Activated T-helper 2 cell treated with anti-CD3 and anti-CD28 coated beads, Interferon-gamma antibody, Interleukin-2, Interleukin-4, amounts not matched to agents 10 μg/mL and 5 μg/mL and 100 μg/mL, durations not matched to agents 14 hours and 24 hours and 36 hours (primary cell): ENCODE measurements around the gene USP13. TPM values are rescaled to one million over a fixed set of nuclear protein-coding genes. Genes with fewer than 3 reads are reported as not detected.
"Not testable (repeated sequence)": the region's sequence is repeated elsewhere in the genome, so short reads cannot be mapped to it uniquely, and the experiment has no call there.

Source experiments
- DNase-seq: peaks from one replicate; pipeline ENCODE4 v3.0.0; 2021; ENCODE audit warnings: low spot score
- H3K27ac Mint-ChIP-seq: one replicate; pipeline ENCODE4 v1.8.0; 2021; ENCODE audit warnings: mixed read lengths
- H3K27me3 Mint-ChIP-seq: one replicate; pipeline ENCODE4 v1.8.0; 2021; ENCODE audit warnings: low read depth, mixed read lengths
- H3K36me3 Mint-ChIP-seq: one replicate; pipeline ENCODE4 v1.8.0; 2021; ENCODE audit warnings: low read depth, mixed read lengths
- H3K4me1 Mint-ChIP-seq: one replicate; pipeline ENCODE4 v1.8.0; 2021; ENCODE audit warnings: low read depth, mixed read lengths
- H3K4me3 Mint-ChIP-seq: one replicate; pipeline ENCODE4 v1.8.0; 2021; ENCODE audit warnings: low read depth, mild to moderate bottlenecking, moderate library complexity, mixed read lengths
- H3K9me3 Mint-ChIP-seq: one replicate; pipeline ENCODE4 v1.8.0; 2021; ENCODE audit warnings: mixed read lengths
- intact Hi-C: fragments of 100-400 bp; cut with micrococcal nuclease; formaldehyde crosslinking; loops from one replicate; pipeline ENCODE4 v1.15.1; 2023
- total RNA-seq: library from RNA; stranded (reverse); gene quantifications from 2 replicates; pipeline ENCODE4 v1.2.3, GENCODE V29; 2022

USP13 gene
- total RNA-seq, 1 donor from 2014 or later, result 17.0 TPM

DNA sequence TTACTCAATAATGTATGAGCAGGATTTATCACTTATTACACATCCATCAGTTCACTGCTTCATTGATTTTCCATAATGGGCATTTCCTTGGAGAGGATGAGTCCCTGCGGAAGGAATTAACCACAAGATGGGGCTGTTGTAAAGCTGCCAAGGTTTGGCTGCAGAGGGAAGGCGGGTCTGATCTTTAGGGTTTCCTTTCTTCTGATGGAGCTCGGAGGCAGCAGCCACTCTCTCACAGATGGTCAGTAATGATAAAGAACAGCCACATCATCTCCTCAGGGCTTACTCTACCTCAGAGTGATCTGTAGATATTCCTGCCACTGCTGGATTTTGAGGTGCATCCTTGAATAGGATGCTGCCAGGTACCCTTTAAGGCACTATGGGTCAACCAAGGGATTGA, 115.2 kb downstream of the USP13 start:
- Mint-ChIP-seq H3K4me1 (peaks cover 2% of the 10 kb centered on the region), H3K9me3 (no peaks in the 10 kb centered on the region), H3K27me3 (no peaks in the 10 kb centered on the region), H3K4me3 (no peak overlapping the region), H3K36me3 (peaks cover 26% of the 10 kb centered on the region), H3K27ac (no peak overlapping the region)
- intact Hi-C loops, result no loop called here
- no peak for DNase-seq

DNA sequence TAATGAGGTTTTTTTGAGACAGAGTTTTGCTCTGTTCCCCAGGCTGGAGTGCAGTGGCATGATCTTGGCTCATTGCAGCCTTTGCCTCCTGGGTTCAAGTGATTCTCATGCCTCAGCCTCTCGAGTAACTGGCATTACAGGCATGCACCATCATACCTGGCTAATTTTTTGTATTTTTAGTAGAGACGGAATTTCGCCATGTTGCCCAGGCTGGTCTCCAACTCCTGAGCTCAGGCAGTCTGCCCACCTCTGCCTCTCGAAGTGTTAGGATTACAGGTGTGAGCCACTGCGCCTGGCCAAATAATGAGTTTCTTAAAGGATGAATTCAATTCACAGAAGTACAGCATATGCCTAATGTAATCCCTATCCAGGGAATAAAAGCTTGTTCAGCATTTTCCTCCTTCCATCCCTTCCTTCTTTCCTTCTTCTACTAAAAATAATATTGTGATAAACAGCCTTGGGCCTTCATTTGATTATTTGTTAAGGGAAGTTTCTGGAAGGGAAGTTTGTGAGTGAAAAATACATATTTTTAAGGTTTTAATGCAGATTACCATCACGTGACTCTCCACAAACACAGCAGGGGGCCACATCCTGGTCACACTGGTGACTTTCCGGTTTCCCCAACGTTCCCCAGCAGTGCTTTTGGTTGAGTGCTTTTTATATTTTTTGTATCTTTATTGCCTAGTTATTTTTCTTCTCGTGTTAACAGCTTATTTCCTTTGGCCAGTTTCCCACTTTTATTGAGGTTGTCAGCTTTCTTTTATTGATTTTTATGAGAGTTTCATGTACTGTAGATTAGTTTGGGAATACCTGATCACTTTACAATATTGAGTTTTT, 116.8 kb downstream of the USP13 start:
- Mint-ChIP-seq H3K4me3 (no peak overlapping the region), H3K4me1 (peaks cover 2% of the 10 kb centered on the region), H3K27ac (no peak overlapping the region), H3K27me3 (no peaks in the 10 kb centered on the region), H3K36me3 (peaks cover 32% of the 10 kb centered on the region), H3K9me3 (no peaks in the 10 kb centered on the region)
- intact Hi-C loops, result no loop called here
- DNase-seq, result no peak

DNA sequence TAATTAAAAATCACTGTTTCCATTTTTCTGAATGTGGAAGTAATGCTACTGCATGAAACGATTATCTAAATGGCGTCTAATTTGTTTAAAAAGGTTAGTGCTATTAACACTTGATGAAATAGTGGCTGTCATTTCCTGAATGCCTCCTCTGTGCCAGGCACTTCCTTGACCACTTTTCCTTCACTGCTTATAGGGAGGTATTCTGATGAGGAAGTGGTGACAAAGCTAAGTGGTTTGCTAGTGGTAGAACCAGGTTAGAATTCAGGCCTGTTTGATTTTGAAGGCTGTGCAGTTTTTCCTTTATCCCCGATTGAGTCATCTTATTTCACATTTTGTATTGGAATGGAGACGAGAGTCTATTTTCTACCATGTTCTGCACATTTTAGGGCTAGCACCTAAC, 119.0 kb downstream of the USP13 start:
- H3K4me3 Mint-ChIP-seq, result no peak overlapping the region
- peaks cover 27% of the 10 kb centered on the region for H3K36me3 Mint-ChIP-seq
- DNase-seq, result no peak
- H3K27ac Mint-ChIP-seq, result no peak overlapping the region
- peaks cover 2% of the 10 kb centered on the region for H3K4me1 Mint-ChIP-seq
- no peaks in the 10 kb centered on the region for H3K27me3 Mint-ChIP-seq
- H3K9me3 Mint-ChIP-seq, result no peaks in the 10 kb centered on the region
- intact Hi-C loops, result no loop called here

DNA sequence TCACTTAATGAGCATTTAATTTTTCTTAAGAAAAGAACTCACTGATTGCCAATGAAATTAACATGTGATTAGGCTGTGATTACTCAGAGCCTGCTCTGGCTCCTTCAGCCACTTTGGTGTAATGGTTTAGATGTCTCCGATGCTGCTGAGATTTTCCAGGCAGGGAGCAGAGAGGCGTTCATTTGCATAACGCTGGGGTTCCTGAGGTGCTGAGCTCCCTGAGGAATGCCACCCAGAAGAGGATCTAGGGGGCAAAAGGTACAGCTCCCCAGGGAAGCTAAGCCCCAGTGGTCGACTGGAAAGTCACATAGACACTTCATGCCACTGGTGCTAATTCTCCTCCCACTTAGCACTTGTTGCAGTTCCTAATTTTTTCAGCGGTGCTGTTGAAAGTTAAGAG, 119.5 kb downstream of the USP13 start:
- Mint-ChIP-seq H3K4me1 (peaks cover 2% of the 10 kb centered on the region), H3K9me3 (no peaks in the 10 kb centered on the region), H3K4me3 (no peak overlapping the region), H3K36me3 (peaks cover 24% of the 10 kb centered on the region), H3K27me3 (no peaks in the 10 kb centered on the region), H3K27ac (no peak overlapping the region)
- intact Hi-C loops, result no loop called here
- no peak for DNase-seq

DNA sequence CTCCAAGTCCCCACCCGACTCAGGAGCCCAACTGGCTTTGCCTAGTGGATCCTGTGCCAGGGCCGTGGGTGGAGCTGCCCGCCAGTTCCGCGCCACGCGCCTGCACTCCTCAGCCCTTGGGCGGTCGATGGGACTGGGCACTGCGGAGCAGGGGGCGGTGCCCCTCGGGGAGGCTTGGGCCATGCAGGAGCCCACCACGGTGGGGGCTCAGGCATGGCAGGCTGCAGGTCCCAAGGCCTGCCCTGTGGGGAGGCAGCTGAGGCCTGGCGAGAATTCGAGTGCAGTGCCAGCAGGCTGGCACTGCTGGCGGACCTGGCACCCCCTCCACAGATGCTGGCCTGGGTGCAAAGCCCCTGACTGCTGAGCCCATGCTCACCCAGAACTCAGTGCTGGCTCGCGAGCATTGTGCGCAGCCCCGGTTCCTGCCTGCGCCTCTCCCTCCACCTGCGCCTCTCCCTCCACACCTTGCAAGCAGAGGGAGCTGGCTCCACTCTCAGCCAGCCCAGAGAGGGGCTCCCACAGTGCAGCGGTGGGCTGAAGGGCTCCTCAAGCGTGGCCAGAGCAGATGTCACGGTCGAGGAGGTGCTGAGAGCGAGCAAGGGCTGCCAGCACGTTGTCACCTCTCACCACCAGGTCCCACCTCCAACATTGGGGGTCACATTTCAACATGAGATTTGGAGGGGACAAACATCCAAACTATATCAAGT, 122.7 kb downstream of the USP13 start:
- DNase-seq, result no peak
- Mint-ChIP-seq H3K27me3 (no peaks in the 10 kb centered on the region), H3K4me3 (no peak overlapping the region), H3K4me1 (no peaks in the 10 kb centered on the region), H3K9me3 (no peaks in the 10 kb centered on the region), H3K27ac (no peak overlapping the region), H3K36me3 (peaks cover 27% of the 10 kb centered on the region)
- intact Hi-C loops, result no loop called here

DNA sequence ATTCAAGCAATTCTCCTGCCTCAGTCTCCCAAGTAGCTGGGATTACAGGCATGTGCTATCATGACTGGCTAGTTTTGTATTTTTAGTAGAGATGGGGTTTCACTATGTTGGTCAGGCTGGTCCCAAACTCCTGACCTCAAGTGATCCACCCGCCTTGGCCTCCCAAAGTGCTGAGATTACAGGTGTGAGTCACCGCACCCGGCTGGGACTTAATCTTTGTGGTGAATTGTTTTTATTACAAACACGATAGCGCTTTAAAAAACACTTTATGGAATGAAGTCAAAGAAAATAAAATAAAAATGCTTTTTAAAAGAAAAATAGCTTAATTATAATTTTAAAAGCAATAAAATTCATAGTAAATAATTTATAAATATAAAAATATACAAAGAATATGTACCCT, 130.0 kb downstream of the USP13 start:
- DNase-seq, H3K4me3 Mint-ChIP-seq, H3K9me3 Mint-ChIP-seq, intact Hi-C loops, H3K27me3 Mint-ChIP-seq, H3K27ac Mint-ChIP-seq, H3K4me1 Mint-ChIP-seq: not testable (repeated sequence)
- peaks cover 12% of the 10 kb centered on the region for H3K36me3 Mint-ChIP-seq

DNA sequence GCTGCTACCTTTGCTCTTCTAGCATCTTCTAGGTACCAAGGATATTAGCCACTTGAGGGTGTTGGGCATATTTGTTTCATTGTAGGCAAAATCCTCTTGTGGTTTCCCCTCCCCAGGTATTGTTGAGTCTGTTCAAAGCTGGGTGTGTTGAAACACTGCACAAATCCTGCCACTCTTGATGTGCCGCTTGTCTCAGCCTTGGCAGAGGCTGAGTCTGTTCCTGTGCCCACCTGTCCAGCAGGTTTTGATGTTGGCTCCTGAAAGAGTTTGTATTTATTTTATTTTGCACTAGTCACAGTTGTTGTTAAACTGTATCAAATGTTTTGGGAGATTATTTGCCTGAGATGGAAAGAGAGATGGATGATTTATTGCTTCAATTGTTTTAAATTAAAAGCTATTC, 136.2 kb downstream of the USP13 start:
- Mint-ChIP-seq H3K4me3 (no peak overlapping the region), H3K27me3 (no peaks in the 10 kb centered on the region), H3K27ac (no peak overlapping the region), H3K36me3 (no peaks in the 10 kb centered on the region), H3K4me1 (no peaks in the 10 kb centered on the region), H3K9me3 (no peaks in the 10 kb centered on the region)
- intact Hi-C loops, result no loop called here
- no peak for DNase-seq

DNA sequence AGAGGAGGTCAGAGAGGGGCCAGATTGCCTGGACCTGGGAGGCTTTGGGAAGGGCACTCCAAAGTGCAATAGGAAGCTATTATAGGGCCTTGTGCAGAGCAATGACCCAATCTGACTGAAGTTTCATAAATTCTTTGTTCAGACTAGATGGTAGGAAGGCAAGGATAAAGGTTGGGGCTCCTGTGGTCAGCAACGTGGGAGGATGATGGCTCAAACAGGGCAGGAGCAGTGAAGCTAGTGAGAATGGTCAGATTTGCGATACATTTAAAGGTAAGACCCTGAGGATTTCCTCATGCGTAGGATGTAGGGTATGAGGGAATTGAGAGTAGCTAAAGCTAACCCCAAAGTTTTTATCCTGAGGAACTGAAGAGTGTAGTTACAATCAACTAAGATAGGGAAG, 139.0 kb downstream of the USP13 start:
- DNase-seq, result no peak
- no peak overlapping the region for H3K27ac Mint-ChIP-seq
- no peaks in the 10 kb centered on the region for H3K36me3 Mint-ChIP-seq
- peaks cover 2% of the 10 kb centered on the region for H3K27me3 Mint-ChIP-seq
- H3K4me3 Mint-ChIP-seq, result no peak overlapping the region
- intact Hi-C loops, result no loop called here
- H3K9me3 Mint-ChIP-seq, result no peaks in the 10 kb centered on the region
- H3K4me1 Mint-ChIP-seq, result peaks cover 1% of the 10 kb centered on the region

DNA sequence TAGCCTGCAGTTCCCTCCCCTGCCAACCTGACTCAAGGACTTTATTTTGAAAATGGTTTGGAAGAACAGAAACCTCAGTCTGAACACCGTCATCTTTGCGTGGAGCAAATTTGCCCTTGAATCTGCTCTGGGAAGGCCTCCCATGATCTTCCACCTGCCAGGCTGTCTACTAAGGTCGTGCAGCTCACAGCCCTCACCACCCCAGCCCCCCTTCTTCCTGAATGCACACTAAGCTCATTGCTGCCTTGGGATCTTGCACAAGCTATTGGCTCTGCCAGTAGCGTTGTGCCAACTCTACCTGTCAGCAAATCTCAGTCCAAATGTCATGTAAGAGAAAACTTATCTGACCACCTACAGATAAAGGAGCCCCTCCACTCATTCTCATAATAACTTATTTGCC, 141.5 kb downstream of the USP13 start:
- Mint-ChIP-seq H3K4me3 (no peak overlapping the region), H3K27ac (no peak overlapping the region), H3K36me3 (no peaks in the 10 kb centered on the region), H3K9me3 (no peaks in the 10 kb centered on the region), H3K27me3 (peaks cover 2% of the 10 kb centered on the region), H3K4me1 (peaks cover 1% of the 10 kb centered on the region)
- no peak for DNase-seq
- intact Hi-C loops, result no loop called here

DNA sequence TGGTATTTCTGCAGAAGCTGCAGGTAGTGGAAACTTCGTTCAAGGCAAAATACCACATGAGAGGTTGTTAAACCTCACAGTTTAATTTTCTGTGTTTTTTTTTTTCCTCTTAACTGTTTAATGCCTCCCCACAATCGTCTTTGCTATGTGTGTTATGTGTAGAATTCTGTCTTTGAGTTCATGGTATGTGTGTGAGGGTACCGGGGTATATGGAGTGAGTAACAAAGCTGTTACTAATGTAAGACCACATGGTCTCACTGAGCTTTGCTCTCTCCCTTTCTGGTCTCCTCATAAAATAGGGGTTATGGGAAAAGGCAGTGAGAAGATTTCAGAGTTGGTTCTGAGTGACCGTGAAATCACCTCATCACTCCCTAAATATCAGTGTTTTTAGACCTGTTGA, 143.6 kb downstream of the USP13 start:
- Mint-ChIP-seq H3K4me3 (no peak overlapping the region), H3K27me3 (peaks cover 3% of the 10 kb centered on the region), H3K27ac (no peak overlapping the region), H3K9me3 (no peaks in the 10 kb centered on the region), H3K4me1 (peaks cover 1% of the 10 kb centered on the region), H3K36me3 (no peaks in the 10 kb centered on the region)
- DNase-seq, result no peak
- intact Hi-C loops, result no loop called here

DNA sequence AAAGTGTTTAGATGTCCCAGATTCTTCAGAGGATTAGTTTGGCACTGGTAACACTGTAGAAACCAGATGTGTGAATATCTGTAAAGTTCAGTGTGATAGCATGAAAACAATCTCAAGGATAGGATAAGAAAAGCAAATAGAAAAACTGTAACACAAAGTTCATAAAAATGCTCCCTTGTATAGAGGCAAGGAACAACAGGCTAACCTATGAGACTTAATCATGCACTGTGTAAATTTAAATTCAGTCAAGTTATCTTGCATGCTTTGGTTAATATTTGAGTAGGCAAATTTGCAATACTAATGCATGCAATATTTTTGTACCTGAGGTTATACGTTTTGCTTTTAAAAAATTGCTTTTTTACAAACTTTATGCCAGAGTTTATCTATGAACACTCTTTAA, 144.4 kb downstream of the USP13 start:
- no peak overlapping the region for H3K4me3 Mint-ChIP-seq
- no peaks in the 10 kb centered on the region for H3K36me3 Mint-ChIP-seq
- H3K9me3 Mint-ChIP-seq, result no peaks in the 10 kb centered on the region
- H3K27me3 Mint-ChIP-seq, result peaks cover 3% of the 10 kb centered on the region
- H3K27ac Mint-ChIP-seq, result no peak overlapping the region
- DNase-seq, result no peak
- intact Hi-C loops, result no loop called here
- peaks cover 1% of the 10 kb centered on the region for H3K4me1 Mint-ChIP-seq

DNA sequence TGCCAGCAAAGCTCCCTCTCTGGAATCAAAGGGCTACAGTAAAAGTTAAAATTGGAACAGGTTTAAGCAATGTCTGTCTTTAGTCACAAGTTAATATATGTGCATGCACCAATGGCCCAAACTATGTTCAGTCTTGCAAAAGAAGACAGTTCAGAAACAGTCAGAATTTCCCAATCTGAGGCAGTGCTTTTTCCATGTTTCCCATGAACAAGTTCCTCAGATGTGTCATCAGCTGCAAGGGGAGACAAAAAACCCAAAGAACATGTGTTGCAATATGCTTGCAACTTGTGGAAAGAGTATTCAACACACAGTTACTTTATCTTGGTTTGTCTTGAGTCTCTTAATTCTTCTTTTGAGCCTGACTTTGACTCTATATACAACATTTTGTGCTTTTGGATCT, 148.4 kb downstream of the USP13 start:
- H3K36me3 Mint-ChIP-seq, result no peaks in the 10 kb centered on the region
- H3K27me3 Mint-ChIP-seq, result peaks cover 11% of the 10 kb centered on the region
- H3K4me1 Mint-ChIP-seq, result no peaks in the 10 kb centered on the region
- no peak for DNase-seq
- no peaks in the 10 kb centered on the region for H3K9me3 Mint-ChIP-seq
- intact Hi-C loops, result no loop called here
- H3K4me3 Mint-ChIP-seq, result no peak overlapping the region
- no peak overlapping the region for H3K27ac Mint-ChIP-seq

DNA sequence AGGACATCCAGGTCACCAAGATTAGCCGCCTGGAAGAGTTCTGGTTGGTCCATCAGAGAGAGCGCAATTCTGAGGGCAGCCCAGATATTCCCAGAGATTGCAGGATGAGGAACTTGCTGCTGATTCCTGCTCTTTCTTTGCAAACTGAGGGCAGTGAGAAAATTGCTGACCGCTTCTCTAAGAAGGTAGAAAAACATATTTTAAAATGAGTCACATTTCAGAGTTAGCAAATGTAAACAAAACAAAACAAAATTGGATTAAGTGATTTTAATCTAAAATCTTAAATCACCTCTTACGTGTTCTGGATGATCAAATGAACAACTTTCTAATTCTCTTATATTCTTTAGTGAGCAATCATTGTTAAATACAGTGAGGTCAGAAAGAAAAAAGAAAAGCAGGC, 149.0 kb downstream of the USP13 start:
- no peak overlapping the region for H3K27ac Mint-ChIP-seq
- no peaks in the 10 kb centered on the region for H3K4me1 Mint-ChIP-seq
- no peaks in the 10 kb centered on the region for H3K9me3 Mint-ChIP-seq
- H3K4me3 Mint-ChIP-seq, result no peak overlapping the region
- intact Hi-C loops, result no loop called here
- H3K36me3 Mint-ChIP-seq, result no peaks in the 10 kb centered on the region
- H3K27me3 Mint-ChIP-seq, result peaks cover 11% of the 10 kb centered on the region
- no peak for DNase-seq
